GM18526 (cell line): ENCODE data around the gene HACD3.

Experiments
- POLR2A ChIP-seq: IDR thresholded peaks from 3 replicates; pipeline ENCODE4 v1.6.1; 2011; ENCODE audit not compliant: insufficient read length; ENCODE audit errors: extremely low read depth

The HACD3 gene

GRCh38 chr15:65530318-65531111 is at the start of gene HACD3:
Gene HACD3 (plus strand): TSS chr15:65530463. CDS start chr15:65530632, 169 bp downstream.
- peak; percentile 75 for TF ChIP-seq POLR2A

GRCh38 chr15:65484876-65485275 is 45.4 kb upstream of the HACD3 start:
- no peak for TF ChIP-seq POLR2A

DNA sequence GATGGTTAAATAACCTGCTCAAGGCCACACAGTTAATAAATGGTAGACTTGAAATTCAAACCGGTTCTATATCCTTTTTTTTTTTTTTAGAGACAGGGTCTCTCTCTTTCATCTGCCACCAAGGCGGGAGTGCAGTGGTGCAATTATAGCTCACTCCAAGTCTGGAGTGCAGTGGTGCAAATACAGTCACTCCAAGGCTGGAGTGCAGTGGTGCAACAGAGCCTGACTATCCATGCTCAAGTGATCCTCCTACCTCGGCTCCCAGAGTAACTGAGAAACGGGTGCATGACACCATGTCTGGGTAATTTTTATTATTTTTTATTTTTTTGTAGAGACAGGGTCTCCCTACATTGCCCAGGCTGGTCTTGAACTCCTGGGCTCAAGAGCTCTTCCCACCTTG is 36.2 kb upstream of the HACD3 start:
- TF ChIP-seq POLR2A: no peak

- no peak for TF ChIP-seq POLR2A
Measured at GRCh38 chr15:65509321-65509720, 20.9 kb upstream of the HACD3 start.

GRCh38 chr15:65512189-65512588 is 18.1 kb upstream of the HACD3 start:
- TF ChIP-seq POLR2A: no peak

GRCh38 chr15:65512807-65513416 is 17.4 kb upstream of the HACD3 start:
- no peak for TF ChIP-seq POLR2A

DNA sequence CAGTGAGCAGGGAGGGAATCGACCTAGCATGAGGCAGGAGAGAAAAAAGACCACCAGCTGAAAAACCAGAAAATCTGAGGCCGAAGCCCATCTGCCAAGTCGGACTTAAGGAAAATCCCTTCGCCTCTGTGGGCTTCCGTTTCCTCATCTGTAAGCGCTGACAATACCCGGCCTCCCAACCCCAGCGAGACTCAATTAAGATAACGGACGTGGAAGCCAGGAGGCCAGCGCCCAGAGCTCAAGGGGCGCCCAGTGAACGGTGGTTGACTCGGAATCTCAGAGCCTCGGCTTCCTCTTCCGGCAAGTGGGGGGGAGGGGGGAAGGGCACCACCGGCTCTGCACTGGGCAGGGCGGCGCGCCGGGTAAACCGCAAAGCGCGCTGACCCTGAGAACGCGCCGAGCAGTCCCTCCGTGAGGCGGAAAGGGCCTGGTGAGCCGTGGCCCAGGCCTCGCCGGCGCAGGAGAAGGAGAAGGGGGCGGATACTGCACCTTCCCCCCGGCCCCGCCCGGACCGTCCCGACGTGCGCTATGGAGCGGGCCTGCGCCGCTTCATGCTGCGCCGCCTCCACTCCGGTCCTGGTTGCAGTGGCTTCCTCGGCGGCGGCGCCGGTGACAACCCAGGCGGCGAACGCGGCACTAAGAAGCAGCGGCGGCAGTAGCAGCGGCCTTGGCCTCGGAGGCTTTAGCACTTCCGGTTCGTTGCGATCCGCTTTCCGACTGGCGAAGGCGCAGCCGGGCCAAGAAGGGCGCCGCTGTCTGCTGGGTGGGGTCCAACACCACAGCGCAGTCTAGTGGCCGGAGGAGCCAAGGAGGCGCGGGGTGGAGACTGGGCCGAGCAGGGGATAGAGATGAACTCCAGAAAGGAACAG is 13.0 kb upstream of the HACD3 start, which contains the start of gene DPP8:
Gene DPP8, minus strand, starts transcription at position 693 of the 869 bp plus-strand sequence. CDS start 5,136 bp downstream, outside the sequence.
- peak; percentile 75 for TF ChIP-seq POLR2A

GRCh38 chr15:65517866-65518207 is 12.4 kb upstream of the HACD3 start:
- TF ChIP-seq POLR2A: no peak

DNA sequence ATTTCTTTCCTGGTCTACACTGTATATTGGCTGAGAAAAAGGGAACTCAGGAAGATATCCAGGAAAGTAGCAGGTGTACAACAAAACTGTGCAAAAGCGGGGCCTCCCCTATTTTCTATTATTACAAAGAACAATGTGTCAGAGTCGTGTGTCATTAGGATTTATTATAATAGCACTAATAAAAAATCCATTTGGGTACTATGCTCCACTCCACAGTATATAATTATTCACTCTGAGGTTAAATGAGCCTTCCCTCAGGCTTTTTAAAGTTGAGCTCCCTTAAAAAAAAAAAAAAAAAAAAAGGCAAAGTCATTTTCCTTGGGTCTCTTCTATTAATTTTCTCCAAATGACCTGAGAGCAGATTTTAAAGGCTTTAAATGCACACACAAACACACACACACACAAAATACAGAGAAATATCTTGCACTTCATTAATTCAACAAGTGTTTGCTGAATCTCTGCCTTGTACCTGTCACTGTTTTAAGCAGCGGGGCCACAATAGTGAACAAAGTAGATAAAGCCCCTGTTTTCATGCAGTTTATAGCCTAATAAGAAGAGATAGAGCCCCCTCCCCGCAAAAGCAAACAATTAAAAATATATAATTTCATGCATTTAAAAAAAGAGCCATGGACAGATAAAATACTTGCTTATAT is 11.5 kb upstream of the HACD3 start:
- TF ChIP-seq POLR2A: no peak

GRCh38 chr15:65521350-65521749 is 8.9 kb upstream of the HACD3 start:
- no peak for TF ChIP-seq POLR2A

DNA sequence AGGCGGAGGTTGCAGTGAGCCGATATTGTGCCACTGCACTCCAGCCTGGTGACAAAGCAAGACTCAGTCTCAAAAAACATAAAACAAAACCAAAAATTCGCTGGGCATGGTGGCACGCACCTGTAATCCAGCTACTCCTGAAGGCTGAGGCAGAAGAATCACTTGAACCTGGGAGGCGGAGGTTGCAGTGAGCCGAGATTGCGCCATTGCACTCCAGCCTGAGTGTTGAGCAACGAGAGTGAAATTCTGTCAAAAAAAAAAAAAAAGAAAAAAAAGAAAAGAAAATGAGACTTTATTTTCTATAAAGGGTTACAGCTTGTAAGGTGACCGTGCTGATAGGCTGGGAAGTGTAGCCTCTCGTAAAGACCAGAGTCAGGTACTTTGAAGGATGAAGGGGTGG is 6.0 kb upstream of the HACD3 start:
- no peak for TF ChIP-seq POLR2A

- no peak for TF ChIP-seq POLR2A
Measured at GRCh38 chr15:65525622-65526021, 4.6 kb upstream of the HACD3 start.

DNA sequence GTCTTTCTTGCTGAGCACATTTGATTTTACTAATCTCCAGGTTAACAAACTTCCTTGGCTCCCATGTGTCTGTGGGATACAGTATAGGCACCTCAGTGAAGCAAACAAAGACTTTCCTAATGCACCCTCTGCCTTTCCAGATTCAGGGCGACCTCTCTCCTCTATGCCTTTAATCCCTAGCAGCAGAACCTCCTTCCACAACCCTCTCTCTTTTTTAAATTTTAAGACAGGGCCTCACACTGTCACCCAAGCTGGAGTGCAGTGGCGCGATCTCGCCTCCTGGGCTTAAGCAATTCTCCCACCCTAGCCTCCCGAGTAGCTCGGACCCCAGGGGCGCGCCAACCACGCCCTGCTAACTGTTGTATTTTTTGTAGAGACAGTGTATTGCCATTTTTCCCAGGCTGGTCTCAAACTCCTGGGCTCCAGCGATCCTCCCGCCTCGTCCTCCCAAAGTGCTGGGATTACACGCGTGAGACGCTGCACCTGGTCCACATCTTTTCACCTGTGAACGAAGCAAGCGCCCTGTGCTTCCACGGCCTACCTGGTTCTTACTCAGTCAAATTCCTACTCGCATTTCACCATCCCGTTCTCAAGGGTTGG is 1.7 kb upstream of the HACD3 start:
- TF ChIP-seq POLR2A: no peak

DNA sequence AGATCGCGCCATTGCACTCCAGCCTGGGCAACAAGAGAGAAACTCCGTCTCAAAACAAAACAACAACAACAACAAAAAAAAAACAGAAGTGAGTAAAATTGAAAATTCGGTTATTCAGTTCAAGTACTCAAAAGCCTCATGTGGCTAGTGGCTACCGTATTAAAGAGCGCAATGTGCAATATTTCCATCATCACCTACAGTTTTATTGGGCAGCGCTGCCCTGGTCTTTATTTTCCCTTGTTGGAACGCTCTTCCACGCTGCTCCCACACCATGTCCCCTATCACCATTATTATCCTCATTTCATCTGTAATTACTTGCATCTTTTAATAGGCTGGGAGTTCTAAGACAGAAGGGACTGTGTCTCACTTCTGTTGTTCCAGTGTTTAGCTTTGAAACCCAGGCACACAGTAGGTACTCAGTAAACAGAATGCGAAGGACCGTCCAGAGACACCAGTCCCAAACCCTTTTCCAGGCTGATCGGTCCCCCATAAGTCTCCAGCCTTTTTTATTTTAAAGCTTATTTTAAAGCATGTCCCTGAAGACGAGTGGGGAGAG is 423 bp upstream of the HACD3 start:
- TF ChIP-seq POLR2A: no peak

GRCh38 chr15:65532738-65533051 is 2.4 kb downstream of the HACD3 start:
- no peak for TF ChIP-seq POLR2A
